Thymus (tissue), 11 donors: ENCODE results near the gene FRMD3. TPM values are rescaled to one million over a fixed set of nuclear protein-coding genes. Genes with fewer than 3 reads are reported as not detected.

Source experiments
- DNase-seq, 9 donors: peaks; one replicate each; pipeline ENCODE4 v3.0.0-alpha.2; 2013; ENCODE audit warnings: low spot score in 9 of 9, low read depth in 6 of 9, missing footprints in 1 of 9
- H3K27ac ChIP-seq, 2 donors: one replicate each; pipeline ENCODE4 v1.5.1; 2013; ENCODE audit warnings: control low read depth in 1 of 2, low read depth in 1 of 2, low read length in 1 of 2, mild to moderate bottlenecking in 1 of 2, moderate library complexity in 1 of 2
- H3K27me3 ChIP-seq, 2 donors: one replicate each; pipeline ENCODE4 v1.5.1; 2013; ENCODE audit warnings: low read length in 1 of 2; ENCODE audit not compliant: control insufficient read depth in 2 of 2, insufficient read depth in 1 of 2
- H3K36me3 ChIP-seq, 2 donors: one replicate each; pipeline ENCODE4 v1.5.1; 2013; ENCODE audit warnings: low read length in 1 of 2, mild to moderate bottlenecking in 1 of 2, moderate library complexity in 1 of 2; ENCODE audit not compliant: control insufficient read depth in 2 of 2, insufficient read depth in 2 of 2
- H3K4me1 ChIP-seq, 2 donors: one replicate each; pipeline ENCODE4 v1.5.1; 2013; ENCODE audit warnings: low read length in 2 of 2; ENCODE audit not compliant: control insufficient read depth in 2 of 2, insufficient read depth in 2 of 2
- H3K4me3 ChIP-seq, 2 donors: one replicate each; pipeline ENCODE4 v1.5.1; 2013; ENCODE audit warnings: low read length in 2 of 2, control low read depth in 1 of 2, mild to moderate bottlenecking in 1 of 2
- H3K9me3 ChIP-seq, 2 donors: one replicate each; pipeline ENCODE4 v1.5.1; 2013; ENCODE audit warnings: low read length in 1 of 2, mild to moderate bottlenecking in 1 of 2; ENCODE audit not compliant: control insufficient read depth in 2 of 2, insufficient read depth in 1 of 2
- WGBS: extraction: QIAGEN DNeasy Blood & Tissue Kit; methylation state at CpG from one replicate; pipeline ENCODE4 v1.1.7; 2013; 5-methylcytosine and 5-hydroxymethylcytosine counted together
- polyA plus RNA-seq: library from polyadenylated mRNA; stranded (reverse); fragments of 200-250 nt; gene quantifications from one replicate; pipeline ENCODE4 v1.2.3, GENCODE V29; 2013
- total RNA-seq: library from RNA; stranded (reverse); fragments of 120-200 nt; gene quantifications from one replicate; pipeline ENCODE4 v1.2.4, GENCODE V29; 2013
- donor health status: healthy.

Gene FRMD3
- total and polyA plus RNA-seq, 2 donors, result 0.94 to 1.3 TPM

DNA sequence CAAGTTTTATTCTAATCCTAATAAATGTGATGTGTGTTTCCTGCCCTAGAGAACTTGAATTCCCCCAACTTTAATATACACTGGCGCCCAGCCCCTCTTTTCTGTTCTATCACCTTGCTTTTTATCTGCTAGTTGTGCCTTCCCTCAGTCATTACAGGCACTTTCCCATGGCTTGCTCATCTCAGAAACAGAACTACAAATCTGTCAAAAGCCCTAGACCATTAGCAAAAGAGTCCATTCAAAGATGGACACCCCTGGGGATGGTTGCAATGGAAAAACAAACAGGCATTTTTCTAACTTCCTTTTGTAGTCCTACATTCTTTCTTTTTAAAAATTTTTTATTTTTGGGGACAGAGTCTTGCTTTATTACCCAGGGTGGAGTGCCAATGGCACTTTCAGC, 48.2 kb downstream of the FRMD3 start:
- Histone ChIP-seq H3K9me3 (no peaks in the 10 kb centered on the region), H3K4me3 (no peak overlapping the region), H3K27ac (no peak overlapping the region), H3K27me3 (no peaks in the 10 kb centered on the region), H3K36me3 (no peaks in the 10 kb centered on the region), H3K4me1 (no peaks in the 10 kb centered on the region)
- no peak for DNase-seq
- 95% methylated on average over 1 of the region's 1 CpG for WGBS

GRCh38 chr9:83484990-83485389, 53.2 kb downstream of the FRMD3 start:
- H3K9me3 ChIP-seq, result no peaks in the 10 kb centered on the region
- 88% methylated on average over 6 of the region's 6 CpGs for WGBS
- no peak overlapping the region for H3K27ac ChIP-seq
- H3K4me3 ChIP-seq, result no peak overlapping the region
- H3K36me3 ChIP-seq, result no peaks in the 10 kb centered on the region
- no peaks in the 10 kb centered on the region for H3K27me3 ChIP-seq
- H3K4me1 ChIP-seq, result no peaks in the 10 kb centered on the region
- no peak for DNase-seq

DNA sequence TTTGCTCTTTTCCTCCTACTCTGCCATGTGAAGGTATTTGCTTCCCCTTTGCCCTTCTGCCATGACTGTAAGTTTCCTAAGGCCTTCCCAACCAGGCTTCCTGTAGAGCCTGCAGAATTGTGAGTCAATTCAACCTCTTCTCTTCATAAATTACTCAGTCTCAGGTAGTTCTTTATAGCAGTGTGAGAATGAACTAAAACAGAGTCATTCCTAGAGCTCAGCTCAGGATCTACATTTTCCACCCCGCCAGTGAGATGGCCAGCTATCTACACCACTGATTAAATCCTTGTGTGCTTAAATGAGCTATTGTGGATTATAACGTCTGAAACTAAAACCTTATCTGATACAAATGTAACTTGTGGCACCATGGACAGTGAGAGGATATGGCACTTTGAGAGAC, 55.0 kb downstream of the FRMD3 start:
- WGBS, result 92% methylated on average over 2 of the region's 2 CpGs

GRCh38 chr9:83479765-83480164, 58.4 kb downstream of the FRMD3 start:
- Histone ChIP-seq H3K27me3 (no peaks in the 10 kb centered on the region), H3K36me3 (no peaks in the 10 kb centered on the region), H3K4me3 (no peak overlapping the region), H3K4me1 (no peaks in the 10 kb centered on the region), H3K27ac (no peak overlapping the region), H3K9me3 (no peaks in the 10 kb centered on the region)
- DNase-seq, result no peak
- 99% methylated on average over 2 of the region's 2 CpGs for WGBS

More for the DNA sequence above, 55.0 kb downstream of the FRMD3 start:
- Histone ChIP-seq H3K9me3 (no peaks in the 10 kb centered on the region), H3K4me3 (no peak overlapping the region), H3K36me3 (no peaks in the 10 kb centered on the region), H3K4me1 (no peaks in the 10 kb centered on the region), H3K27ac (no peak overlapping the region), H3K27me3 (no peaks in the 10 kb centered on the region)
- no peak for DNase-seq

DNA sequence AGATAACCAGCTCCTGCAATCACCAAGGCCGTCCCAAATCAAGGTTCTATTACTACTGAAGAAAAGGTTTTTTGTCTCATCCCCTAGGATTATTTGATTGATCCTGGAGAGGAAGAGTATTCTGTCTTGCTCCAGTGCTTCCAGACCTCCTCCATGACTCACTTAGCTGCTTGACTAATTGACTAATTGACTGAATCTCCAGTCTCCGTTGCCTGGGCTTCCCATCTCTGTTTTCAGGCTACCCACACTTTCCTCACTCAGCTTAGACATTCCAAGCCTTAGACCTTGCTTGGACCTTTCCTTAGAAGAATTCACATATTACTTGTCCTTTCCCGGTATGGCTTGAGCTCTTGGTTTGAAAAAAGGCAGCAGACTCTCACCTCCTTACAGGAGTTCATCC, 60.6 kb downstream of the FRMD3 start:
- Histone ChIP-seq H3K27ac (no peak overlapping the region), H3K4me1 (no peaks in the 10 kb centered on the region), H3K36me3 (no peaks in the 10 kb centered on the region), H3K4me3 (no peak overlapping the region), H3K27me3 (no peaks in the 10 kb centered on the region), H3K9me3 (no peaks in the 10 kb centered on the region)
- 85% methylated on average over 3 of the region's 3 CpGs for WGBS
- no peak for DNase-seq

- H3K27ac ChIP-seq, result no peak overlapping the region
- DNase-seq, result no peak
- H3K27me3 ChIP-seq, result no peaks in the 10 kb centered on the region
- no peaks in the 10 kb centered on the region for H3K9me3 ChIP-seq
- 96% methylated on average over 3 of the region's 3 CpGs for WGBS
- H3K4me1 ChIP-seq, result no peaks in the 10 kb centered on the region
- H3K4me3 ChIP-seq, result no peak overlapping the region
- H3K36me3 ChIP-seq, result no peaks in the 10 kb centered on the region
Measured at GRCh38 chr9:83477120-83477519, 61.1 kb downstream of the FRMD3 start.

GRCh38 chr9:83476513-83476912, 61.7 kb downstream of the FRMD3 start:
- Histone ChIP-seq H3K27ac (no peak overlapping the region), H3K27me3 (no peaks in the 10 kb centered on the region), H3K4me3 (no peak overlapping the region), H3K4me1 (no peaks in the 10 kb centered on the region), H3K36me3 (no peaks in the 10 kb centered on the region), H3K9me3 (no peaks in the 10 kb centered on the region)
- DNase-seq, result no peak
- WGBS, result 96% methylated on average over 4 of the region's 4 CpGs

GRCh38 chr9:83475741-83476140, 62.5 kb downstream of the FRMD3 start:
- WGBS, result 92% methylated on average over 5 of the region's 5 CpGs
- H3K4me3 ChIP-seq, result no peak overlapping the region
- no peak for DNase-seq
- no peaks in the 10 kb centered on the region for H3K36me3 ChIP-seq
- no peaks in the 10 kb centered on the region for H3K9me3 ChIP-seq
- H3K4me1 ChIP-seq, result no peaks in the 10 kb centered on the region
- no peak overlapping the region for H3K27ac ChIP-seq
- no peaks in the 10 kb centered on the region for H3K27me3 ChIP-seq

DNA sequence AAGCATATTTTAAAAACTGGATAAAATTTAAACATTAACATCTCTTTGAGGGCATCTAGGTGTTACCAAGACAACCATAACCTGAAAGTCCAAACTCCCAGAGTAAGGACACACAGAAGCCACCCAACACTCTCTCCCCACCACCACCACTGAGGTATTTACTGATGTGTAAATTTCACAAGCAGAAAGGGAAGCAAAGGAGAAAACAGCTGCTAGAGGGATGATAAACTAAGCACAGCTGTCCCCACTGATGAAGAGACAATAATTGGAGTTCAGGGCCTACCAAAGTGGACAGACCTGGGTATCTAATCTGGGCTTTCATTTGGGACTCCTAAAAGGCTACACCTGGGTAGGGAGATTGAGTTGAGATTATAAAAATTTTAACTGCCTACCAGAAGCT, 63.6 kb downstream of the FRMD3 start:
- no peak for DNase-seq
- Histone ChIP-seq H3K27ac (no peak overlapping the region), H3K4me1 (no peaks in the 10 kb centered on the region), H3K27me3 (no peaks in the 10 kb centered on the region), H3K4me3 (no peak overlapping the region), H3K9me3 (no peaks in the 10 kb centered on the region), H3K36me3 (no peaks in the 10 kb centered on the region)

- WGBS, result 73% methylated on average over 5 of the region's 5 CpGs
- H3K27ac ChIP-seq, result no peak overlapping the region
- no peaks in the 10 kb centered on the region for H3K4me1 ChIP-seq
- no peaks in the 10 kb centered on the region for H3K27me3 ChIP-seq
- no peaks in the 10 kb centered on the region for H3K36me3 ChIP-seq
- no peaks in the 10 kb centered on the region for H3K9me3 ChIP-seq
- no peak overlapping the region for H3K4me3 ChIP-seq
- DNase-seq, result no peak
Measured at GRCh38 chr9:83473488-83473971, 64.7 kb downstream of the FRMD3 start.
